Suppressor macrophage (primary cell): ENCODE measurements around the gene BACH2.

Source experiments
- DNase-seq, 4 experiments: peaks; one replicate each; pipeline ENCODE4 v3.0.0-alpha.2; 2020 to 2022

BACH2 gene

GRCh38 chr6:90025523-90026061, 271.1 kb downstream of the BACH2 start:
- DNase-seq: peak in 2 of 4 experiments; percentile 28 to 58

DNA sequence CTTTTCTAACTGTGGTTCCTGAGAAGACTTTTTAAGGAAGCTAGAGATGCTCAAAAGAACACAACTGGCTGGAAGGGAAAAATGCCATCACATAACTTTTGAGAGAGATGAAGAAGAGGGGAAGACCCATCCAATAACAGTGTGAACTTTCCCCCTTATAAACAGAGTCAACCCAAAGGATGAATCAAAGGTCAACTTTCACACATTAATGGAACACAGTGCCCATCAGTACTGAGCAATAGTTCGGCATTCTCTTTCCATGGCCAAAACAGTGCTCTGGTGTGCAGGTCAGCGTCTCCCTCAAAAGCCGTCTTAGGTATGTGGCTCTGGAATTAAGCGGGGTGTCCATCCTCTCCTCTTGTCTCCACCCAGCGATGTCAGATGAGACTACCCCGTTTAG, 272.0 kb downstream of the BACH2 start:
- no peak for DNase-seq

DNA sequence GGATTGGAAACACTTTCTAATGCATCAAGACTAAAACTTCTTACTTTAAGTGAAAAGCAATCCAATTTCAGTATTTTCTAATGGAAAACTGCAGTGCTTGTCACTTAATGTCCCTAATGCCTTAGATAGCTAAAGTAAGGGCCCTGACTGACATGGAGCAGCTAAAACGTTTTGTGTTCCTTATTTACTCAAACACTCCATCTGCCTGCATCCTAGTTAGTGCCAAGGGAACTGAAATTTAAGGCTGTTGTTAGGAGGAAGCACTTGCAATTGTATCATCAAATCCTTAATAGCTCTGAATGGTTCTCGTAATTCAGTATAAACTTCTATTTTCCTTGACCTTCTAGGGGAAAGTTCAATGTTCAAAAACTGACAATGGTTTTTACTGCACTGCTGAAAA, 274.9 kb downstream of the BACH2 start:
- peak in 3 of 4 experiments; percentile 22 to 48 (median 44) for DNase-seq

- DNase-seq: no peak
Observed at GRCh38 chr6:90020746-90021145, 275.9 kb downstream of the BACH2 start.

DNA sequence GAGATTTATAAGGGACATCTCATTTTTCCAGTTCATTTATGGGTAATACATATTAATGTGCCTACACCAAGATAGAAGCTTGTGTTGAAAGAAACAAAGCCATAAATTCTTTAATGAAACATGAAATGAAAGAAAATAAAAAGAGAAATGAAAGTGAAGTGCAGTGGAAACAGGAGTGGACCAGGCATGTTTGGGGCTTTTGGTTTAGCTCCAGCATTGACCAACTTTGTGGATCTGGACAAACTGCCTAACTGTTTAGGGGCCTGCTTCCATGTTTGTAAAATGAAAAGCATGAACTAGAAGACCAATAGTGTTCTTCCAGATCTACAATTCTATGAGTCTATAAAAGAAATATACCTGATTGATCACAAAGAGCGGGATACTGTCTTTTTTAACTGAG, 277.4 kb downstream of the BACH2 start:
- DNase-seq: no peak

GRCh38 chr6:90015883-90016282, 280.8 kb downstream of the BACH2 start:
- DNase-seq: no peak

DNA sequence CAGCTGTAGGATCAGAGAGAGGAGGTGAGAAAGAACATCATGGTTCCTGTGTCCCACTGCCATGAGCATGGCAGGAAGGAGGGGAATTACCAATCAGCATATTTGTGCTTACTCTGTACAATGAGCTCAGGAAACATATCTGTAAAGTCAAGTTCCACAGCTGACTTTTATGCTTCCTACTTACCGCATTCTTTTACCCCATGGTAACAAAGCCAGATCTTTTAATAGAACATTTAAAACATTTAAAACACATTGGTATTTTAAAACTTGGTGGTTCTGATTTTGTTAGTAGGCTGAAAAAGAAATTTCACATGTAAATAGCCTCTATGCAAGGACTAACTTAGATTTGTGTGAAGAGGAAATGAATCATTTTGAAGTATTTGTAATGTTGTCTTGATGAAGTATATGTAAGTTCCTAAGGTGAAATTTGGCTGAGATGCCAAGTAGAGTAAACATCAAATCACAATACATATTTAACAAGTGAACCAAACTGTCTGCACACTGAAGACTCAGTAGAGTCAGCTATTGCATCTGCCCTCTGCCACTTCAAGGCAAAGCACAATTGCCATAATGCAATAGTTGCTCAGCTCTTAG, 287.6 kb downstream of the BACH2 start:
- DNase-seq: peak in 1 of 4 experiments; percentile 8

GRCh38 chr6:90008189-90008907, 288.3 kb downstream of the BACH2 start:
- no peak for DNase-seq

GRCh38 chr6:90005048-90005827, 291.4 kb downstream of the BACH2 start:
- no peak for DNase-seq

DNA sequence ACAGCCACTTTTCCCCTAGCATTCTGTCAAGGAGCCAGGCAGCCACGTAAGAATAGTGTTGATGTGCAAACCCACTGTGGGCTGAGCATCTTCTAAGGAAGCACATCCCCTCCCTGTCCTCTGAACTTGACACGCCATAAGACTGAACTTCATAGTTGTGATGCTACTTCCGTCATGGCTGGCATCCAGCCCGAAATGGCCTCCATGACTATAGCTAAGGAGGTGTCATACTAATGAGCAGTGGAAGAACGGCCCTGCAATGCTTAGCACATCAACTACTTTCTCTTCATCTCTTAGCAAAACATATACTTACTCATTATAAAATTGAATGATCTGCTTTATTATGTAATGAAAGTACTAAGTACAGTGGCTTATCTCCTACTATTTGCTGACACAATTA, 292.1 kb downstream of the BACH2 start:
- no peak for DNase-seq

DNA sequence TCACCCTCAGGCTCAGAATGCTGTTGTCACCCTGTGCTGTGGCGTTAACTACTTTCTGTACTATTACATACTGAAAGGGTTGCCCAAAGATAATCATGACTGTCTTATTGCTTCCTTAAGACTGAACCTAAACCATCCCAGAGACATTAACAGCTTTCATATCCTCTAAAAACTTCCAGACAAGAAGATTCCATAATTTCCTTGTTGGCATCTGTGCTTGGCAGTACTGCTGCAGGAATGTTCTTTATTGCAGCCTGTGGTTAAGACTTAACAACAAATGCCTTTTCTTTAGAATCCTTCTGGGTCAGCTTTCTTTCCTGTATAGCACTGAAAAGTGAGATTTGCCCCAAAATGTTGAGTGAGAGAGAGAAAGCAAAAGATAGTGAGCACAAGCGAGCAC, 292.7 kb downstream of the BACH2 start:
- no peak for DNase-seq

DNA sequence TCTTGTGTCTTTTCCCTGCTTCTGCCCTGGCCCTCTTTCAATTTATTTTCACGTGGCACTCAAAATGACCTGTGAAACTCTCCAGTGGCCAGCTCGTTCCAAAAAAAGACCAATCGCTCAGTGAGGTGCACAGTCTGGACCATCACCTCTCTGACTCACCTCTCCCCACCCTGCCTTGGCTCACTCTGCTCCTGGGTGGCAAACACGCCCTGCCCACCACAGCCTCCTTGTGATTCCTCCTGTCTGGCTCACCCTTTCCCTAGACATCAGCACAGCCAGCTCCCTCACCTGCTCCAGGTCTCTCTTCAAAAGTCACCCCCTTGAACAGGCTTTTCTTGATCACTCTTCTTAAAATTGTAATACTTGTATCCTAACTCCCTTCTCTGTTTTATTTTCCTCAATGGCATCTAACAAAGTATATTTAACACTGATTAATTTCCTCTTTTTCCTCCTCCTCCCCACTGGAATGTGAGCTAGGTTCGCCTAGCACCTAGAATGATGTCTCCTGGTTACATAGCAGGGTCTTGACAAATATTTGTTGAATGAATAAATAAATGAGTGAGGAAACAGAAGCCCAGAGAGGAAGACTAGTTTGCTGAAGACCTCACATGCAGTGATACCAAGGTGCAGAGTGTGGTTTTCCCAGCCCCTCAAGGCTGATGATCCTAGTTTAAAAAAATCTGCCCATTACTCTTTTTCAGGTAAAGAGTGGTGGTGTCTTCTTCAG, 293.4 kb downstream of the BACH2 start:
- no peak for DNase-seq

GRCh38 chr6:90000864-90001731, 295.5 kb downstream of the BACH2 start:
- peak in 3 of 4 experiments; percentile 19 to 23 (median 21) for DNase-seq

- DNase-seq: peak; percentile 17 to 68 (median 39)
Observed at GRCh38 chr6:89999945-90000825, 296.5 kb downstream of the BACH2 start.

- DNase-seq: peak in 2 of 4 experiments; percentile 8 to 38
Observed at GRCh38 chr6:89999154-89999553, 297.5 kb downstream of the BACH2 start.

DNA sequence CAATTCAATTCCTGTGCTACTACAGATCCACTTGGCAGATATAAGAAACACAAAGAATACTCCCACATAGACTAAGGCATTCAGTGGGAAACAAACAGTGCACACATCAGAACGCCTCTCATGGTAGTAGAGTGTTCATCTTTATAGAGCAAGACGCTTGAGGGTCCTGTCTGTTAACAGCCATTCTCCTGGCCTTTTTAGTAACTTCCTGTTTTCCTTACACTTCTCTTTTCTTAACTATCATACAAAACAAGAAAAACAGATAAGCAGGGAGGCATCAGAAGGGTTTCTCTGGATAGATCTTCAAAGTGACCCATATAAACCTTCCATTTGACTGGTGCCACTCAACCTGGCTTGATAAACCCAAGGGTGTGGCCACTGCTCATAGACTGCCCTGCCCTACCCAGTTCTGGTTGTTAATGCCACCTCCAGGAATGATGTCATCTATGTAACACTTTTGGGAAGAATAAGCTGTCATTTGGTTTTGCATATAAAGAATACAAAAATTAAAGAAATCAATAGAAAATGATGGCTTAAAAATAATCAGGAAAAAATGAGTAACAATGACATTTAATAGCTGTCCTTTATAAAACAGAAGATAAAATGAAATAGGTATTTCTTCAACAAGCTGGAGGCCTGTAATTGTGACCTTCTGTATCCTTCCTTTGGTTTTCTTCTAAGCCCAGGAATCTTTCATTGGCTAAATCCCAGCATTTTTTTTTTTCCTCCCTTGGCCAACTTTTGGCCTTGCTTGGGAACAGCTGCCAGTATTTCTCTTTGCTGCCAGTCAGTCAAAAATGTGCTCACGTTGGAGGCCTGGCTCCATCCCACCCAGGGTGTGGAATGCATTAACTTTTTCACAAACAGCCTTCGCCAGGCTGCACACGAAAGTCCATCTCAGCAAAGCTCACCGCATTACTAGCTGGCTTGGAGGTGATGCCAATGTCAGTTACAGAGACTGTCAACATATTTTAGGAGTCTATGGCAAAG, 298.9 kb downstream of the BACH2 start:
- peak; percentile 11 to 47 (median 36) for DNase-seq

DNA sequence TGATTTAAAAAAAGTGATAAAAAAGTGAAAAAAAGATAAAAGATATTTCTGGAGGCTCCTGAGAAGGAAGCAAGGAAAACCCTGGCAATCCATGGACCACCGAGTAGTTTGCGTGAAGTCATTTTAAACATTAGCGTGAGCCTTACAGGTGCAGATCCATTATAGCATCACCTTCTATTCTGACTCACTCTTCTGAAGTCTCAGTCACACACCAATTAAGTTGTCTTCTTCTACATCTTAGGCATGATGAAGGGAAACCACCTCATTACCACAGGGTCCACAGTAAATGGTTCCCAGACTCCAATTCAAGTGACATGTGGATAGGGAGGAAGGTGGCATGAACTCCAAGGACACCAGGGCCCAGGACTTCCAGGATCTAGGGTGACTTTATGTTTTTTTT, 303.2 kb downstream of the BACH2 start:
- no peak for DNase-seq

DNA sequence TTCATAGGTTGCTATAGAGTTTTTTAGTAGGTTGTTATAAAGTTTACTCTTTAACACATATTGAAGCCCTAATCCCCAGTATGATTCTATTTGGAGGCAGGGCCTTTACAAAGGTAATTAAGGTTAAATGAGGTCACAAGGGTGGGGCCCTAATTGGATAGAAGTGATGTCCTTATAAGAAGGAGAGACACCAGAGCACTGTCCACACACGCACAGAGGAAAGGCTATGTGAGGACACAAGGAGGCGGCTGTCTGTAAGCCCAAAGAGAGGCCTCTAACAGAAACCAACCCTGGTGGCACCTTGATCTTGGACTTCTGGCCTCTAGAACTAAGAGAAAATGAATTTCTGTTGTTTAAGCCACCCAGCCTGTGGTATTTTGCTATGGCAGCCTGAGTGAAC, 303.8 kb downstream of the BACH2 start:
- DNase-seq: no peak

DNA sequence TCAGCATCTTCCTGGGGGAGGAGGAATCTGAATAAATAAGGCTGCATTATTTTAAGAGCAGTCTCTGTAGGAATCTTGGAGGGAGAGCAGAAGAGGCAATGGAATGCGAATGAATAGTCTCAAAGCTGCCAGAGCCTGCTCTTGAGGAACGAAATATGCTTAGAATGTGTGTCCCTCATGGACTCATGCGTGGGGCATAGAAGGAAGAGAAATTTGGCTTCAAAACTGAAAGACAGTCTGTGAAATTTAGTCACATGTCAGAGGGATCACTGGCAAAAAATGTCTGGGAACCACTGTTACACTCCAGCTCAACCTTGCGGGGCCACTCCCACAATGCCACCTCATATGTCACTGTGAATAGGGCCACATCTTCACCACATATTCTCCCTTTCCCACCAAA, 306.9 kb downstream of the BACH2 start:
- no peak for DNase-seq
